Spleen (tissue), 11 donors: ENCODE results near the gene FBLN7. TPM values are rescaled to one million over a fixed set of nuclear protein-coding genes. Genes with fewer than 3 reads are reported as not detected.

Experiments
- DNase-seq: peaks from one replicate; pipeline ENCODE4 v3.0.0-alpha.2; 2020
- H3K27ac ChIP-seq, 8 donors: fragments of 200-600 bp; sonication (generic) in 7 of 8; 1 replicate in 4 of 8; 2 replicates in 4 of 8; pipeline versions ENCODE4 v1.5.0 to v1.8.0; 2016 to 2021; ENCODE audit warnings: inconsistent platforms in 4 of 8, mild to moderate bottlenecking in 4 of 8, moderate library complexity in 1 of 8
- H3K27me3 ChIP-seq, 7 donors: fragments of 200-600 bp; sonication (generic) in 6 of 7; replicated peaks in 1 of 7; 1 replicate in 4 of 7; 2 replicates in 3 of 7; pipeline versions ENCODE4 v1.5.0 to v1.8.0; 2016 to 2021; ENCODE audit warnings: inconsistent platforms in 3 of 7, mild to moderate bottlenecking in 1 of 7
- H3K36me3 ChIP-seq, 6 donors: fragments of 200-600 bp; sonication (generic) in 5 of 6; 1 replicate in 4 of 6; 2 replicates in 2 of 6; pipeline versions ENCODE4 v1.5.0 to v1.8.0; 2016 to 2021; ENCODE audit warnings: inconsistent platforms in 2 of 6
- H3K4me1 ChIP-seq, 6 donors: fragments of 200-600 bp; sonication (generic) in 5 of 6; 1 replicate in 3 of 6; 2 replicates in 3 of 6; pipeline versions ENCODE4 v1.5.0 to v1.8.0; 2016 to 2021; ENCODE audit warnings: inconsistent platforms in 3 of 6
- H3K4me3 ChIP-seq, 8 donors: fragments of 200-600 bp; sonication (generic) in 7 of 8; 1 replicate in 4 of 8; 2 replicates in 4 of 8; pipeline versions ENCODE4 v1.5.0 to v1.8.0; 2016 to 2021; ENCODE audit warnings: inconsistent platforms in 4 of 8, mild to moderate bottlenecking in 4 of 8, moderate library complexity in 2 of 8
- H3K9me3 ChIP-seq, 8 donors: fragments of 200-600 bp; sonication (generic) in 7 of 8; 1 replicate in 4 of 8; 2 replicates in 4 of 8; pipeline versions ENCODE4 v1.5.0 to v1.8.0; 2016 to 2021; ENCODE audit warnings: inconsistent platforms in 4 of 8
- CTCF ChIP-seq, 11 experiments: fragments of 200-600 bp in 7 of 11; fragments of 450-650 bp in 4 of 11; sonication (generic) in 4 of 11; IDR thresholded peaks in 8 of 11; conservative IDR thresholded peaks in 3 of 11; 1 replicate in 7 of 11; 2 replicates in 4 of 11; pipeline versions ENCODE4 v1.4.0 to v1.8.0; 2016 to 2021; ENCODE audit warnings: antibody characterized with exemption in 11 of 11, inconsistent platforms in 4 of 11, mild to moderate bottlenecking in 1 of 11
- POLR2A ChIP-seq, 3 donors: fragments of 450-650 bp; IDR thresholded peaks; one replicate each; pipeline ENCODE4 v1.5.1; 2017; ENCODE audit warnings: antibody characterized with exemption in 3 of 3, mild to moderate bottlenecking in 1 of 3
- POLR2AphosphoS5 ChIP-seq, 3 donors: sonication (generic); formaldehyde crosslinking; IDR thresholded peaks; one replicate each; pipeline ENCODE4 v1.5.1; 2017; ENCODE audit warnings: antibody characterized with exemption in 3 of 3
- WGBS, 5 donors: extraction: QIAGEN DNeasy Blood & Tissue Kit in 3 of 5; methylation state at CpG; one replicate each; pipeline versions ENCODE4 v1.1.5 to v1.1.7; 2013 to 2018; 5-methylcytosine and 5-hydroxymethylcytosine counted together
- intact Hi-C: fragments of 100-400 bp; cut with DNase I; formaldehyde crosslinking; loops from one replicate; pipeline ENCODE4 v1.15.0; 2023; ENCODE audit warnings: low total_unique reads
- polyA plus RNA-seq, 3 donors: library from polyadenylated mRNA; stranded (reverse); fragments of 200-250 nt; gene quantifications; one replicate each; pipeline ENCODE4 v1.2.1, GENCODE V29; 2013
- total RNA-seq, 7 donors: library from RNA; depleted of rRNA in 3 of 7; stranded (reverse); fragments of >200 nt in 3 of 7; fragmentation: NEBNext Ultra II Directional in 4 of 7; extraction: Animal tissue kit (Norgen Biotek cat#: 25700) in 4 of 7; gene quantifications; one replicate each; pipeline versions ENCODE4 v1.1.0 to v1.2.1, GENCODE V29; 2016 to 2021
- donor health status: healthy with polysubstance abuse.
- donor health status: DM: no; HTN: no; CAD: no; lungs with moderate emphysema.
- donor health status: DM: no; HTN: no; CAD: no.
- donor health status: Bipolar disorder and iron deficiency.
- donor health status: healthy.
- donor health status: DM: no; HTN: no; CAD: no.
- donor health status: DM: yes; HTN: yes; CAD: no.

Gene FBLN7
- total and polyA plus RNA-seq, 10 donors = 1.5 to 14.5 (median 7.8) TPM

- no peaks in the 10 kb centered on the region for H3K9me3 ChIP-seq
- peak; percentile 87 for DNase-seq
- no peaks in the 10 kb centered on the region for H3K27me3 ChIP-seq
Observed at GRCh38 chr2:112159454-112159921, 21.3 kb downstream of the FBLN7 start.

GRCh38 chr2:112160283-112161250 lies 22.4 kb downstream of the FBLN7 start:
- Histone ChIP-seq H3K4me3 (no peak overlapping the region), H3K27ac (no peak overlapping the region), H3K27me3 (no peaks in the 10 kb centered on the region), H3K9me3 (no peaks in the 10 kb centered on the region), H3K4me1 (peaks cover 0 to 15% (median 12%) of the 10 kb centered on the region in 6 donors), H3K36me3 (no peaks in the 10 kb centered on the region)
- TF ChIP-seq POLR2A (IDR thresholded peaks at IDR 0.05) = no peak
- no peak for TF ChIP-seq CTCF (IDR thresholded peaks at IDR 0.05 in 8 of 11, conservative IDR thresholded peaks at IDR 0.05 in 3 of 11)
- TF ChIP-seq POLR2AphosphoS5 (IDR thresholded peaks at IDR 0.05) = no peak
- 78 to 92% (median 85%) methylated on average over 28 to 52 of the region's 52 CpGs for WGBS, 5 donors
- intact Hi-C loops = no loop called here
- no peak for DNase-seq

More at GRCh38 chr2:112159454-112159921, 21.3 kb downstream of the FBLN7 start:
- WGBS, 5 donors = 86 to 94% (median 91%) methylated on average over 31 of the region's 31 CpGs
- H3K36me3 ChIP-seq = no peaks in the 10 kb centered on the region
- peak overlapping the region in 2 of 8 donors; percentile 34 to 52 for H3K27ac ChIP-seq
- intact Hi-C loops = no loop called here
- H3K4me3 ChIP-seq = peak overlapping the region in 1 of 8 donors; percentile 32
- TF ChIP-seq POLR2AphosphoS5 (IDR thresholded peaks at IDR 0.05) (peak; percentile 54 to 79 (median 71)), CTCF (IDR thresholded peaks at IDR 0.05 in 8 of 11, conservative IDR thresholded peaks at IDR 0.05 in 3 of 11) (no peak), POLR2A (IDR thresholded peaks at IDR 0.05) (no peak)
- H3K4me1 ChIP-seq = peaks cover 0 to 26% (median 21%) of the 10 kb centered on the region in 6 donors

GRCh38 chr2:112161431-112162145 lies 23.4 kb downstream of the FBLN7 start:
- TF ChIP-seq POLR2A (IDR thresholded peaks at IDR 0.05) (no peak), CTCF (IDR thresholded peaks at IDR 0.05 in 8 of 11, conservative IDR thresholded peaks at IDR 0.05 in 3 of 11) (no peak), POLR2AphosphoS5 (IDR thresholded peaks at IDR 0.05) (no peak)
- 91 to 96% (median 95%) methylated on average over 9 of the region's 9 CpGs for WGBS, 5 donors
- Histone ChIP-seq H3K4me1 (peaks cover 0 to 5% (median 2%) of the 10 kb centered on the region in 6 donors), H3K27me3 (no peaks in the 10 kb centered on the region), H3K9me3 (no peaks in the 10 kb centered on the region), H3K36me3 (no peaks in the 10 kb centered on the region), H3K27ac (no peak overlapping the region), H3K4me3 (no peak overlapping the region)
- no peak for DNase-seq
- intact Hi-C loops = no loop called here
